ENCODE measurements around the gene BGN. TPM values are rescaled to one million over a fixed set of nuclear protein-coding genes. Genes with fewer than 3 reads are reported as not detected.

Gene BGN
- total RNA-seq, 1 experiment from 2014 or later: not detected

Other genes starting within 250 kb of the BGN start
- not detected in 2 replicates for gene PNMA6F, start 173.2 kb upstream of the BGN start, total RNA-seq (2014; rRNA removed)
- 6.6 and 9.0 TPM in 2 replicates for gene ZNF275, start 160.8 kb upstream of the BGN start, total RNA-seq (2014; rRNA removed)
- not detected in 2 replicates for gene PNMA6E, start 93.6 kb upstream of the BGN start, total RNA-seq (2014; rRNA removed)
- not detected in 2 replicates for gene ZFP92, start 83.5 kb upstream of the BGN start, total RNA-seq (2014; rRNA removed)
- 0.90 and 2.3 TPM in 2 replicates for gene TREX2, start 48.9 kb upstream of the BGN start, total RNA-seq (2014; rRNA removed)
- gene HAUS7, start 24.4 kb upstream of the BGN start, total RNA-seq (2014; rRNA removed): 29.3 and 52.6 TPM in 2 replicates
- gene ATP2B3, start 22.7 kb downstream of the BGN start, total RNA-seq (2014; rRNA removed): not detected in 2 replicates
- 35.3 and 40.1 TPM in 2 replicates for gene CCNQ, start 104.2 kb downstream of the BGN start, total RNA-seq (2014; rRNA removed)
- not detected in 2 replicates for gene DUSP9, start 152.2 kb downstream of the BGN start, total RNA-seq (2014; rRNA removed)
- gene PNCK, start 178.8 kb downstream of the BGN start, total RNA-seq (2014; rRNA removed): 0.19 TPM in 1 of 2 replicates, not detected in the other
- gene SLC6A8, start 192.9 kb downstream of the BGN start, total RNA-seq (2014; rRNA removed): 10.2 and 13.7 TPM in 2 replicates
- 138 and 211 TPM in 2 replicates for gene BCAP31, start 229.4 kb downstream of the BGN start, total RNA-seq (2014; rRNA removed)
- 25.8 and 30.5 TPM in 2 replicates for gene ABCD1, start 229.9 kb downstream of the BGN start, total RNA-seq (2014; rRNA removed)